NCI-H446 treated with DMSO at 0.1 percent for 48 hours (cell line): Measurements from ENCODE around the gene ARRDC4.

ENCODE experiments used
- DNase-seq: peaks from one replicate; lab custom pipeline; 2025; lab: John Stamatoyannopoulos, UW

ARRDC4 gene

GRCh38 chr15:97998307-97999071 lies 38.0 kb downstream of the ARRDC4 start:
- DNase-seq: no peak

GRCh38 chr15:98000249-98001203 lies 40.0 kb downstream of the ARRDC4 start:
- no peak for DNase-seq

GRCh38 chr15:98001663-98002194 lies 41.2 kb downstream of the ARRDC4 start:
- DNase-seq: no peak

GRCh38 chr15:98002419-98002818 lies 41.9 kb downstream of the ARRDC4 start:
- no peak for DNase-seq

GRCh38 chr15:98002866-98003265 lies 42.4 kb downstream of the ARRDC4 start:
- no peak for DNase-seq

GRCh38 chr15:98003518-98003917 lies 43.0 kb downstream of the ARRDC4 start:
- DNase-seq: no peak

GRCh38 chr15:98003996-98004395 lies 43.5 kb downstream of the ARRDC4 start:
- no peak for DNase-seq

- no peak for DNase-seq
Observed at GRCh38 chr15:98005659-98006058, 45.2 kb downstream of the ARRDC4 start.

GRCh38 chr15:98009169-98009568 lies 48.7 kb downstream of the ARRDC4 start:
- no peak for DNase-seq

GRCh38 chr15:98009971-98010370 lies 49.5 kb downstream of the ARRDC4 start:
- DNase-seq: no peak

- no peak for DNase-seq
Observed at GRCh38 chr15:98012354-98012753, 51.9 kb downstream of the ARRDC4 start.

GRCh38 chr15:98013631-98014030 lies 53.1 kb downstream of the ARRDC4 start:
- no peak for DNase-seq

- no peak for DNase-seq
Observed at GRCh38 chr15:98017150-98017964, 56.9 kb downstream of the ARRDC4 start.

GRCh38 chr15:98018761-98019351 lies 58.4 kb downstream of the ARRDC4 start:
- DNase-seq: no peak
